Neural progenitor cell (in vitro differentiated cells): Measurements from ENCODE around the gene DISP2.

Experiments used
- CTCF ChIP-seq: fragments of 200-600 bp; sonication (generic); IDR thresholded peaks from 2 replicates; pipeline ENCODE4 v1.5.1; 2017; ENCODE audit warnings: antibody characterized with exemption, mild to moderate bottlenecking
- EZH2 ChIP-seq: fragments of 200-600 bp; sonication (generic); IDR thresholded peaks from 2 replicates; pipeline ENCODE4 v1.6.1; 2017; ENCODE audit warnings: antibody characterized with exemption, mild to moderate bottlenecking, moderate library complexity
- EZH2phosphoT487 ChIP-seq: fragments of 200-600 bp; sonication (generic); IDR thresholded peaks from 2 replicates; pipeline ENCODE4 v1.6.1; 2017; ENCODE audit warnings: antibody characterized with exemption

DNA sequence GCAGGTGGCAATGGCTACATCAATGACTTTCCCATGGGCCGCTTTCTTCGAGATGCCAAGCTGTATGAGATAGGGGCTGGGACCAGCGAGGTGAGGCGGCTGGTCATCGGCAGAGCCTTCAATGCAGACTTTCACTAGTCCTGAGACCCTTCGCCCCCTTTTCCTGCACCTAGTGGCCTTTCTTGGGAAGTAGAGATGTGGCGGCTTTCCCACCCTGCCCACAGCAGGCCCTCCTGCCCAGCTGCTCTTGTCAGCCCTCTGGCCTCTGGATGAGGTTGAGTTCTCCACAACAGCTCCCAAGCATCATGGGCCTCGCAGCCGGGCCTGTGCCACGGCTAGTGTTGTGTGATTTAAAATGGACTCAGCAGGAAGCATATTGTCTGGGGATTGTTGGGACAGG, 60.1 kb downstream of the DISP2 start:
- TF ChIP-seq EZH2 (no peak), CTCF (no peak), EZH2phosphoT487 (no peak)
